HEK293 (cell line): ENCODE results near the gene PRC1.

ENCODE experiments used
- CTCF ChIP-seq: fragments of 450-650 bp; formaldehyde crosslinking; IDR thresholded peaks from 2 replicates; pipeline ENCODE4 v1.5.1; 2016; ENCODE audit warnings: missing biosample characterization, missing genetic modification characterization
- GFI1B ChIP-seq: fragments of 450-650 bp; formaldehyde crosslinking; IDR thresholded peaks from 2 replicates; pipeline ENCODE4 v1.5.1; 2016; ENCODE audit warnings: missing biosample characterization, missing genetic modification characterization
- IKZF3 ChIP-seq: fragments of 450-650 bp; IDR thresholded peaks from 2 replicates; pipeline ENCODE4 v1.5.0; 2018; ENCODE audit warnings: missing biosample characterization, mild to moderate bottlenecking, missing genetic modification characterization, moderate library complexity
- MEIS1 ChIP-seq: sonication (generic); formaldehyde crosslinking; IDR thresholded peaks from 2 replicates; pipeline ENCODE4 v1.8.1; 2022; ENCODE audit warnings: missing genetic modification reagents, mild to moderate bottlenecking, borderline replicate concordance
- PRDM10 ChIP-seq: fragments of 450-650 bp; formaldehyde crosslinking; IDR thresholded peaks from 2 replicates; pipeline ENCODE4 v1.5.1; 2016; ENCODE audit warnings: missing biosample characterization, missing genetic modification characterization
- ZFHX2 ChIP-seq: fragments of 450-650 bp; formaldehyde crosslinking; conservative IDR thresholded peaks from 2 replicates; pipeline ENCODE4 v1.5.1; 2016; ENCODE audit warnings: missing biosample characterization, missing genetic modification characterization
- ZNF132 ChIP-seq: fragments of 450-650 bp; formaldehyde crosslinking; IDR thresholded peaks from 2 replicates; pipeline ENCODE4 v1.5.1; 2017; ENCODE audit warnings: missing biosample characterization, missing genetic modification characterization, borderline replicate concordance
- ZNF274 ChIP-seq, 2 experiments: fragments of 200-500 bp in 1 of 2; fragments of 450-650 bp in 1 of 2; sonication (Bioruptor generic) in 1 of 2; formaldehyde crosslinking in 1 of 2; IDR thresholded peaks; 2 replicates each; pipeline versions ENCODE4 v1.5.1 to v1.6.1; 2014 to 2016; ENCODE audit warnings: borderline replicate concordance in 1 of 2, inconsistent platforms in 1 of 2, low read length in 1 of 2, missing biosample characterization in 1 of 2, missing genetic modification characterization in 1 of 2
- ZNF391 ChIP-seq: fragments of 450-650 bp; formaldehyde crosslinking; IDR thresholded peaks from 2 replicates; pipeline ENCODE4 v1.5.1; 2016; ENCODE audit warnings: low read depth, missing biosample characterization, missing genetic modification characterization, borderline replicate concordance
- ZNF426 ChIP-seq: fragments of 450-650 bp; formaldehyde crosslinking; IDR thresholded peaks from 2 replicates; pipeline ENCODE4 v1.5.1; 2017; ENCODE audit warnings: missing biosample characterization, missing genetic modification characterization, mild to moderate bottlenecking, inconsistent platforms, moderate library complexity
- ZNF501 ChIP-seq: fragments of 450-650 bp; formaldehyde crosslinking; IDR thresholded peaks from 2 replicates; pipeline ENCODE4 v1.5.1; 2016; ENCODE audit warnings: missing biosample characterization, missing genetic modification characterization
- ZNF513 ChIP-seq: fragments of 450-650 bp; IDR thresholded peaks from 2 replicates; pipeline ENCODE4 v1.5.1; 2018; ENCODE audit warnings: missing biosample characterization, missing genetic modification characterization
- ZNF549 ChIP-seq: fragments of 450-650 bp; IDR thresholded peaks from 2 replicates; pipeline ENCODE4 v1.5.1; 2018; ENCODE audit warnings: missing biosample characterization, missing genetic modification characterization, mild to moderate bottlenecking, inconsistent platforms, moderate library complexity
- ZSCAN18 ChIP-seq: fragments of 450-650 bp; formaldehyde crosslinking; IDR thresholded peaks from 2 replicates; pipeline ENCODE4 v1.5.1; 2016; ENCODE audit warnings: missing biosample characterization, missing genetic modification characterization

GRCh38 chr15:90954712-90955623 lies 39.4 kb downstream of the PRC1 start, which contains the start of gene RCCD1:
- TF ChIP-seq GFI1B (tag by site-specific recombination) (peak; percentile 42; the same call in 1 of the 2 replicates), ZNF549 (tag by site-specific recombination) (no peak), MEIS1 (no peak), CTCF (tag by site-specific recombination) (no peak), ZNF513 (tag by site-specific recombination) (no peak), ZNF501 (tag by site-specific recombination) (peak; percentile 96), ZFHX2 (tag by site-specific recombination) (peak; percentile 93), ZNF426 (tag by site-specific recombination) (no peak), ZNF391 (tag by site-specific recombination) (peak; percentile 30; the same call in 1 of the 2 replicates), ZSCAN18 (peak; percentile 25; the same call in 1 of the 2 replicates), IKZF3 (tag by site-specific recombination) (no peak), ZNF274 (IDR thresholded peaks at IDR 0.05; ENCODE audit: low read length) (no peak), ZNF274 (tag by site-specific recombination; IDR thresholded peaks at IDR 0.05; ENCODE audit: borderline replicate concordance) (no peak), PRDM10 (tag by site-specific recombination) (peak; percentile 67), ZNF132 (tag by site-specific recombination) (no peak)
